Uterus (tissue), 4 donors: ENCODE results near the gene PIK3C2A. TPM values are rescaled to one million over a fixed set of nuclear protein-coding genes. Genes with fewer than 3 reads are reported as not detected.
A peak's percentile ranks its signal among the peaks of the same experiment; 100 is the strongest.

ENCODE experiments used
- DNase-seq, 2 donors: peaks; one replicate each; pipeline ENCODE4 v3.0.0-alpha.2; 2019 to 2020
- H3K27ac ChIP-seq, 2 donors: fragments of 200-600 bp; sonication (generic); 1 replicate in 1 of 2; 2 replicates in 1 of 2; pipeline ENCODE4 v1.5.1; 2016 to 2018
- H3K27me3 ChIP-seq, 2 donors: fragments of 200-600 bp; sonication (generic); one replicate each; pipeline ENCODE4 v1.5.1; 2018 to 2019; ENCODE audit warnings: control low read depth in 1 of 2
- H3K36me3 ChIP-seq, 2 donors: fragments of 200-600 bp; sonication (generic); one replicate each; pipeline ENCODE4 v1.5.1; 2019; ENCODE audit warnings: control low read depth in 1 of 2
- H3K4me1 ChIP-seq, 2 donors: fragments of 200-600 bp; sonication (generic); one replicate each; pipeline ENCODE4 v1.5.1; 2018 to 2019; ENCODE audit warnings: control low read depth in 1 of 2
- H3K4me3 ChIP-seq, 2 donors: fragments of 200-600 bp; sonication (generic); 1 replicate in 1 of 2; 2 replicates in 1 of 2; pipeline ENCODE4 v1.5.1; 2018 to 2019; ENCODE audit warnings: mild to moderate bottlenecking in 1 of 2
- H3K9me3 ChIP-seq, 2 donors: fragments of 200-600 bp; sonication (generic); one replicate each; pipeline ENCODE4 v1.5.1; 2019; ENCODE audit warnings: control low read depth in 1 of 2
- POLR2A ChIP-seq, 2 donors: fragments of 450-650 bp; IDR thresholded peaks; one replicate each; pipeline ENCODE4 v1.6.1; 2016; ENCODE audit warnings: antibody characterized with exemption in 2 of 2, mild to moderate bottlenecking in 1 of 2, moderate library complexity in 1 of 2
- intact Hi-C: fragments of 100-400 bp; cut with DNase I; formaldehyde crosslinking; loops from one replicate; pipeline ENCODE4 v1.15.1; 2023; ENCODE audit warnings: low total_unique reads
- total RNA-seq, 4 donors: library from RNA; depleted of rRNA in 3 of 4; stranded (reverse); fragments of >200 nt in 3 of 4; gene quantifications; one replicate each; pipeline versions ENCODE4 v1.1.0 to v1.2.4, GENCODE V29; 2014 to 2023
- TF ChIP-seq, protein P1 (sequence below), 4 experiments: fragments of 200-600 bp in 2 of 4; fragments of 450-650 bp in 2 of 4; sonication (generic) in 2 of 4; IDR thresholded peaks; one replicate each; pipeline ENCODE4 v1.5.1; 2016 to 2019; ENCODE audit warnings: antibody characterized with exemption in 4 of 4, mild to moderate bottlenecking in 2 of 4, moderate library complexity in 1 of 4
- donor health status: DM: yes; HTN: yes; CAD: no.

PIK3C2A gene
- total RNA-seq, 4 donors from 2014 or later: 63.5 to 147 (median 90.5) TPM

DNA sequence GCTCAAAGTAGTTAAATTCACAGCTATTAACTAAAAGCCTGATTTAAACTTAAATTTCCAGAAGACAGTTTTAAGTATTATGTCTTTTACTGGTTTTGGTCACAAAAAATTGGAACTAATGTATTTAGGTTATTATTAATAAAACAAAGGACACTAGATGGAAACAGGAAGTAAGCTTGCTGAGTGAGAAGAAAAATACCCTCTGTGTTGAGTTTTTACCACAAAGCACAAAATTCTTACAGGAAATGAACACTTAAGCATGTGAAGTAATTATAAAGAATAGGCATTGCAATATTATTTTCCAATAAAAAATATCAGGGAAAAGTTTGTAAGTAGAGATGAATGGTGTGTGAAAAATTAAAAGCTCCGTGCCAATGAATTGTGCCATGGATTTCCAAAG, 46.3 kb downstream of the PIK3C2A start:
- Histone ChIP-seq H3K9me3 (no peaks in the 10 kb centered on the region), H3K4me1 (no peaks in the 10 kb centered on the region), H3K27ac (peak overlapping the region in 1 of 2 donors; percentile 59), H3K36me3 (no peaks in the 10 kb centered on the region), H3K4me3 (no peak overlapping the region), H3K27me3 (no peaks in the 10 kb centered on the region)
- intact Hi-C loops: no loop called here
- DNase-seq: no peak
- TF ChIP-seq POLR2A (IDR thresholded peaks at IDR 0.05): no peak
- TF ChIP-seq, protein P1, sequence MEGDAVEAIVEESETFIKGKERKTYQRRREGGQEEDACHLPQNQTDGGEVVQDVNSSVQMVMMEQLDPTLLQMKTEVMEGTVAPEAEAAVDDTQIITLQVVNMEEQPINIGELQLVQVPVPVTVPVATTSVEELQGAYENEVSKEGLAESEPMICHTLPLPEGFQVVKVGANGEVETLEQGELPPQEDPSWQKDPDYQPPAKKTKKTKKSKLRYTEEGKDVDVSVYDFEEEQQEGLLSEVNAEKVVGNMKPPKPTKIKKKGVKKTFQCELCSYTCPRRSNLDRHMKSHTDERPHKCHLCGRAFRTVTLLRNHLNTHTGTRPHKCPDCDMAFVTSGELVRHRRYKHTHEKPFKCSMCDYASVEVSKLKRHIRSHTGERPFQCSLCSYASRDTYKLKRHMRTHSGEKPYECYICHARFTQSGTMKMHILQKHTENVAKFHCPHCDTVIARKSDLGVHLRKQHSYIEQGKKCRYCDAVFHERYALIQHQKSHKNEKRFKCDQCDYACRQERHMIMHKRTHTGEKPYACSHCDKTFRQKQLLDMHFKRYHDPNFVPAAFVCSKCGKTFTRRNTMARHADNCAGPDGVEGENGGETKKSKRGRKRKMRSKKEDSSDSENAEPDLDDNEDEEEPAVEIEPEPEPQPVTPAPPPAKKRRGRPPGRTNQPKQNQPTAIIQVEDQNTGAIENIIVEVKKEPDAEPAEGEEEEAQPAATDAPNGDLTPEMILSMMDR (IDR thresholded peaks at IDR 0.05): no peak

DNA sequence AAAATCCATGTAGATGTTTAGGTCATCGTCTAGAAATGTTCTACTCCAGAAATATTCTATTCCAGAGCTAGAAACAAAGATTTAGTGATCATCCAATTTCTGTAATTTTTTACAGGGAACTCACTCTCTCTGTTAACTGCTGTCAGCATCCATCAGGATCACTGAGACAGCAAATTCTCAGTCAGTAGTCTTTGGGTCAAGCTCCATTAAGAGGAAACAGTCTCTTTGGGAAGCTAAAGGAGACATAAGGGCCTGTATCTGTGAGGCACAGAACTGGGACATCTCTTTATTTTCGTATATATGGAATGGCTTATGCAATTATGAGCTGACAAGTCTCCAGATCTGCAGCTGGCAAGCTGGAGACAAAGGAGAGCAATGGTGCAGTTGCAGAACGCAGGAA, 48.3 kb downstream of the PIK3C2A start:
- no peak for DNase-seq
- Histone ChIP-seq H3K27me3 (no peaks in the 10 kb centered on the region), H3K9me3 (no peaks in the 10 kb centered on the region), H3K4me1 (no peaks in the 10 kb centered on the region), H3K27ac (no peak overlapping the region), H3K4me3 (no peak overlapping the region), H3K36me3 (no peaks in the 10 kb centered on the region)
- no peak for TF ChIP-seq POLR2A (IDR thresholded peaks at IDR 0.05)
- TF ChIP-seq, protein P1 (IDR thresholded peaks at IDR 0.05): no peak
- intact Hi-C loops: no loop called here

Other genes starting within 250 kb of the PIK3C2A start
- 10 to 100 TPM; 13.3 to 38.2 (median 26.7) TPM for gene PLEKHA7, start 193.6 kb downstream of the PIK3C2A start, total RNA-seq
- 1,000 to 10,000 TPM in 3 of 4 donors, 100 to 1,000 TPM in 1; 553 to 4,902 (median 2,244) TPM for gene RPS13, start 130.3 kb downstream of the PIK3C2A start, total RNA-seq
- 100 to 1,000 TPM in 1 of 4 donors, 10 to 100 TPM in 3; 22.0 to 132 (median 68.3) TPM for gene NUCB2, start 68.8 kb upstream of the PIK3C2A start, total RNA-seq
- gene NCR3LG1, start 143.8 kb upstream of the PIK3C2A start, total RNA-seq: 1 to 10 TPM in 2 of 4 donors, under 1 TPM in 2; 0.29 to 4.6 (median 0.91) TPM
- 1 to 10 TPM in 1 of 4 donors, under 1 TPM in 1, not detected in 2; 0.83 to 3.9 TPM for gene KCNJ11, start 180.7 kb upstream of the PIK3C2A start, total RNA-seq